Stimulated activated CD4-positive, alpha-beta T cell treated with anti-CD3 and anti-CD28 coated beads, Interleukin-4, amount 100 ng/mL, for 48 hours (primary cell): ENCODE measurements around the gene CHST15.

Experiments
- DNase-seq, 2 donors: peaks; one replicate each; pipeline ENCODE4 v3.0.0-alpha.2; 2020; ENCODE audit warnings: low read depth in 2 of 2

Gene CHST15, protein sequence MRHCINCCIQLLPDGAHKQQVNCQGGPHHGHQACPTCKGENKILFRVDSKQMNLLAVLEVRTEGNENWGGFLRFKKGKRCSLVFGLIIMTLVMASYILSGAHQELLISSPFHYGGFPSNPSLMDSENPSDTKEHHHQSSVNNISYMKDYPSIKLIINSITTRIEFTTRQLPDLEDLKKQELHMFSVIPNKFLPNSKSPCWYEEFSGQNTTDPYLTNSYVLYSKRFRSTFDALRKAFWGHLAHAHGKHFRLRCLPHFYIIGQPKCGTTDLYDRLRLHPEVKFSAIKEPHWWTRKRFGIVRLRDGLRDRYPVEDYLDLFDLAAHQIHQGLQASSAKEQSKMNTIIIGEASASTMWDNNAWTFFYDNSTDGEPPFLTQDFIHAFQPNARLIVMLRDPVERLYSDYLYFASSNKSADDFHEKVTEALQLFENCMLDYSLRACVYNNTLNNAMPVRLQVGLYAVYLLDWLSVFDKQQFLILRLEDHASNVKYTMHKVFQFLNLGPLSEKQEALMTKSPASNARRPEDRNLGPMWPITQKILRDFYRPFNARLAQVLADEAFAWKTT

DNA sequence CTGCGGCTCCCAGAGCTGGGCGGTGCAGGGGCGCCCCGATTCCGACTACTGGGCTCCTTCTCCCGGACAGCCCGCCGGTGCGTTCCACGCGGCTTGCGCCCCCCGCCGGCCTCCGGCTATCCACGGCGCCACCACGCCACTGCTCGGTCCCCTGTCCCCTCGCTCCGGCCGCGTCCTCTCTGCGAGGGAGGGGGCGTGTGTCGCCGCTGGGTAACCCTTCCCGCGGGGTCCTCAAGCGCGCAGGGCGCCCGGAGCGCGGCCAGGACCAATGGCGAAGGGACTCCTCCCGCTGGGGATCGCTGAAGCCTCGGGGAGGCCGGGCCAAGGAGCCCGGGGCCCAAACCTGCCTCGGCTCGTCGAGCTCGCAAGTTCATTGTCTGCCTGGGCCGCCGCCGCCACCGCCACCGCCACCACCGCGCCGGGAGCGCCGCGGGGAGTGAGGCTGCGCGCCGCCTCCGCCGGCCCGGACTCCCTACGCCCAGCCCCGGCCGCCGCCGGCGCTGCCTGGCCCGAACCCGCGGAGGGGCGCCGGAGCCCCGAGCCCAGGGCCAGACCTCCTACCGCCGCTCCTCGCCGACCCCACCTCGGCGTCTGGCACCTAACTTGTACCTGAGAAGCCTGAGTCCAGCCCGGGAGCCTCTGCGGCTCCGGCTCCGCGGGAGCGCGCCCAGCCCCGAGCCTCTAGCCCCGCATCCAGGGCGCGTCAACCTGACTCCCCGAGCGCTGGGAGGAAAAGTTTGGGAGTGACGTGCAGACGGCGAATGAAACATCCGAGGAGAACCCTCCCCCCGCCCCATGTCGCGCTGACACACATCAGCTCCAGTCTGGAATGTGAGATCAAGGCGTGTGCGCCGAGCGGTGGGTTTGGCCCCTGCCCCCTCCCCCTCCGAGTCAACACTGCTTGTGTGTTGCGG lies at the start of gene CHST15:
Gene CHST15, minus strand, starts transcription at position 739 of the 914 bp plus-strand sequence. CDS start 47,386 bp downstream, outside the sequence.
- DNase-seq = no peak

DNA sequence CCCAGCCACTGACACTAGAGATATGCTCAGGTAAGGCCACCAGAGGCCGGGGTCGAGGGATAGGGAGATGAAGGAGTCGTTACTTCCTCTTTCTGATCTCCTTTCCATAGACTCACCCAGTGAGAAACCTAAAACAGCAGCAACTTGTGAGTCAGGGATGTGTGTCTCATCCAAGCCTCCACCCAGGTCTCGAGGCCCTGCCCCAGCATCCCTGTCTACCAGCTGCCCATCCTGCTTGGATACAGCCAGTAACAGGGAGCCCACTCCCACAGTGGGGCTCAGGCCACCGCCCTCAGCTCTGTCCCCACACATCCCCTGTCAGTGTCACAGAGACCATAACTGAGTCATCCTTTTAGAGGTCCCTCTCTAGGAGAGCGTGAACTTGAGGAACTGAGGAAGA lies 49.6 kb upstream of the CHST15 start:
- DNase-seq = no peak

DNA sequence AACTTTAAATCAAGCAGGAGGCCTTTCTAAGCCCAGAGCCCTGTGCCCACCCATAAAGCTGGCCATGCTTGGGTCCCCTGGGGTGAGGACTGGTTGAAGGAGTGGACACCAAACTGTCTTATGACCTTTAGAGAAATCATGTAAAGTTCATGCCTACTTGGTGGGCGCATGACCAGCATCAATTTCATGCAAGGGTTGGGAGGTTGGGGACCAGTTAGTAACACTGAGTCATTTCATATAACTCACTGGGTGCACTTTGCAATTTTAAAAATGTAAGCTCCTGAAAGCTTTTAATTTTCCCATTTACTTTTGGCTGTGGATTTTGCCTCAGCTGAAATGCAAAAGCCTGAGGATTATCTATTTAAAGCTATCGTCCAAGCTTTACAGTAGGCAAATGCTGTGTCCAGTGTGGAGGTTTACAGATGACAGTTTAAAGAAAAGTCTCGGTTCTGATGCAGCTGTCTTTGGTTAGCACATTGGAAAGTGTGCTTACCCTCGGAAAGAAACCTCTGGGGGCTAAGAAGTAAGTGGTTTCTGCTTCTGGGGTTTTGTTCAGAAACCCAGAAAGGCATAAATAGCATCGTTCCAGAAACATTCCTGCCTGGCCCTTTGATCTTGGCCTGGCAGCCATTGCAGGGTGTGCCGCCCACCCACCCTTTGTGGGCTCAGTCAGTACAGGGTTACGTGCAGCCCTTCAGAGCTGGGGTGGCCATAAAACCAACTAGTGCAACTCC lies 48.8 kb upstream of the CHST15 start:
- no peak for DNase-seq

DNA sequence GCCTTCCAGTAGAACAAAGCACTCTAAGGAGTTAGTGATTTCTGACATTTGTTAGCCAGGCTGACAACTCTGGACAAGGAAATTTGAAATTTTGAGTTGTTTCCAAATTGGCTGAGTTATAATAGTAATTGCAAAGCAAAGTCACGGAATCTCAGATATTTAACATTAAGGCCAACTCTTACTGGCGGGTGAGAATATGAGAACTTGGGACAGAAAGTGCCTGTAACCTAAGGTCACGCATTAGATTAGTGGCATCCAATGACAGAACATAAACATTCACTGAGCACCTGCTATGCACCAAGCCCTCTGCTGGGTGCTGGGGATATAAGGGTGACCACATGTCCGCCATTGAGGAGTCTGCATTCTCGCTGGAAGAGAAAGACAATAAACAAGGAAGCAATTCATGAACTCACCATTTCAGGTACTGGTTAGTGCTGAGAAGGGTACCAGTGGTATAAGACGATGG lies 45.5 kb upstream of the CHST15 start:
- DNase-seq = no peak

DNA sequence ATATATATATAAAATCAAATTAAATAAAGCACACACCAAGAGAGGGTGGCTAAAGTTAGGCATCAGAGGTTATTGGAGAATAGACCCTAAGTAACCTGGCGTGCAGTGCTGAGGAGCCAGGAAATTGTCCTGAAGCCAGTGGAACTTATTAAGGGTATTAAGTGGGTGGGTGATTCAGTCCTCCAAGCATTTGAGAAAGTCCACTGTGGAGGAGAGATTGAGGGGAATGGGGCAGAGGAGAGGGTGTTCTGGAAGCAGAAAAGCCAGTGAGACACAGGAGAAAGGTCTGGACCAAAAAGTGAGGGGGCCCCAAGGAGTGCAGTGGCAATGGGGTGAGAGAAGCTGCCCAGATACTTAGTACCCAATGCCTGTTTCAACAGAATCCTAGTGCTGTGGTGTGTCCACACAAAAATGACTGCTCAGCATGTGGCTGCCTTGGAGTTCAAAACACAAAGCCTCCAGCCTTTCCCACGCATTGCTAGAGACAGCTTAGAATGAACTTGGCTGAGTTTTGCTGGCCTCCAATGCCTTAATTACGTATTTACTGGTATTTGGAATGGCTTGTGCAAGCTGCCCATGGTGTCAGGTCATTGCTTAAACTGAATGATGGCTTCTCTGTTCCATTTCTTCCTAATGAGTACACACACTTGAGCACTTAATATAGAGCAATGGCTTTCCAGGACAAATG lies 44.9 kb upstream of the CHST15 start:
- no peak for DNase-seq

DNA sequence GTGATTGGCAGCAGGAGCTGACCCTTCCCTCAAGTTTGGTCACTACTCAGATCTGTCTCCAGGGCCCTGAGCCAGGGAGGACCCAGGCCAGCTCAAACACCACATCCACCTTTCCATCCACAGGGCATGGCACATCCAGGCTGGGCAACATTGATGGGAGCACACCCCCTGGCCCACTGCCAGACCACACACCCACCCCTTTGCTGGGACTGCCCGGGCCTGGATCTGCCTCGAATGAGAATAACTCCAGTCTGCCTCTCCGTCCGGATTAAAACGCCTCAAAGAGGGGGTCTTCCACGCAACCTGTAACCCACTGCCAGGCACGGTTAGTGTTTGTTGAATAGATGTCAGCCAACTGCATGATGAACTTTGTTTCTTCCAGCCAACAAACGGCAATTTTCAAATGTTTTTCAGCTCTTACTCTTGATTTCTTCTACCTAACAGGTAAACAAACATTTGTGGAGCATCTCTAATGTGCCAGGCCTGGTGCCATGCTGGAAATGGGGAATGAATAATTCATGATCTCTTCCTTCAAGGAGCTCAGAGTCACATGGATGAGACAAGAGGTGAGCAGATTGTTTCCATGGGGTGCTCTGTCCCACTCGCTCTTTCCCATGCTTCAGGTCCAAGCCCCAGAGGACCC lies 41.0 kb upstream of the CHST15 start:
- DNase-seq = no peak

DNA sequence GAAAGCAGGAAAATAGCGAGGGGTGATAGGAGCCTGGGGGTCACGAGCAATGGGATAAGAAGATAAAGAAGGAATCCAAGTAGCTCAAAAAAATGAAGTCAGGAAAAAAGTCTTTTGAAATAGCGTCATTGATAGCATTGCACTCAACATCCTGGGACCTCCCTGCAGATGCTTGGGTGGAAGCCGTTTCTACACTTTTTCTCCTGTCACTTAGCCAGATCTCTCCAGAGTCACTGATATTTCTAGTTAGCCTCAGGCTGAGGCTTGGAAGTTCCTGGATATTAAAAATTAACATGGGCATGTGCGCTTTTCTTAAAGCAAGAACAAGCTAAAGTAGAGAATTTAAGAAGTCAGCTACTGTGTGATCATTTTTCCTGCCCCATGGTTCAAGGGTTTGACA lies 39.5 kb upstream of the CHST15 start:
- DNase-seq = no peak

DNA sequence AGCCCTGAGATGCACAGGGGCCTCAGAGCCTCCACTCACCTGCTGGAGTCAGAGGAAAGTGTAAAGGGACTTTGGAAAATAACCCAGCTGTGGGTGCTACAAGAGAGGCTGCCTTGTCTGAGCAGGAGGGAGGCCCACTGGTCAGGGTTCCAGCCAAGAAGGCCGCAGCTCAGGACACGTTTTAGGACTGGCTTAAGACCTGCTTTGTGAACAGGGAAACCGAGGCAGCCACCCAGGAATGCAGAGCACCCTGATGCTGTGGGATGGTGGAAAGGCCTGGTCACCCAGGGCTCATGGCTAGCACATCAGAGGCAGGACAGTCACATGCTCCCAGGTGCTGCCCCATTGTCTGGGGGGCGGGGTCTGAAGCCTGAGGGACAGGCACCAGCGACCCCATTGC lies 38.9 kb upstream of the CHST15 start:
- DNase-seq = no peak

DNA sequence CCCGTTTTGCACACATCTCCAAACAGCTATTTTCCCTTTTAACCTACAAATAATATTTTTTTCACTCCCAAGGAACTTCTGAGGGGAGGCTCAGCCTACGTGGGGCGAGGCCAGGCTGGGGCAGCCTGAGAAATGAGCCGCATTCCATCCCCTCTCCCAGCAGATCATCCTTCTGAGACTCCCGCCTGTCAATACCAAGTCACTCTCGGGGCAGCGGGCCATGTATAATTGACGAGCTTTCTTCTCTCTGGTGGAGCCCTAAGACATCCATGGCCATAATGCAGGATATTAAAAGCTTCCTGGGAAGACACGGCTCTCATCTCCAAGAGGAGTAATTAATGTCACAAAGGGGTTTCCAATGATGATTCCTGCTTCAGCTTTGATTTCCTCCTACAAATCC lies 37.8 kb upstream of the CHST15 start:
- DNase-seq = no peak

DNA sequence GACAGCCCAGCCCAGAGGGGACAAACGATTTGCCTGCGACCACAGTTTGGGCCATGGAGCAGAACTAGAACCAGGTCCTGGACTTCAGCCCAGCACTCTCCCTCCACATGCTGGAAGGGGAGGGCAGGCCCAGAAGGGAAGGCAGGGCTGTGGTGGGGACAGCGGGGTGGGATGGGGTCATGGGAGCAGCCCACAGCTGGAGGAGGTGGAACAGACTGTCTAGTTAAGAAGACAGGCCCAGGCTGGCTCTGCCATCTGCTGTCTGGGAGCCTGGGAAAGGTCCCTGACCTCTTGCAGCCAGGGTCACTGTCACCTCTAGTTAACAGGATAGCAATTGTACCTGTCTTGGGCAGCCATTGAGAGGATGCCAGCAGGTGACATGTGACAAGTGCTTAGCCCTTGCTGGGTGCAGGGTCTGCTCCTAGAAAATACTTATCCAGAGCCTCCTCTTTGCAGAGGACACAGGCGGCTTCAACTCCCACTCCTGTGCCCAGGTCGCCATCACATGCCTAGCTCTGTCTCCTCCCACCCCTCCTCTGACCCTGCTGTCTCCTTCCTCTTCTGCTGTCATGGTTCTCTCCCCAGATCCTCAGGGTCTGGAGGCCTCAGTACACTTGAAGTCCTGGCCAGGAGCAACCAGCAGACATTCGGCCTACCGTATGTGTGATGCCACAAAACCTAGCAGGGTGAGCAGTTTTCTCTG lies 37.0 kb upstream of the CHST15 start:
- DNase-seq = no peak

DNA sequence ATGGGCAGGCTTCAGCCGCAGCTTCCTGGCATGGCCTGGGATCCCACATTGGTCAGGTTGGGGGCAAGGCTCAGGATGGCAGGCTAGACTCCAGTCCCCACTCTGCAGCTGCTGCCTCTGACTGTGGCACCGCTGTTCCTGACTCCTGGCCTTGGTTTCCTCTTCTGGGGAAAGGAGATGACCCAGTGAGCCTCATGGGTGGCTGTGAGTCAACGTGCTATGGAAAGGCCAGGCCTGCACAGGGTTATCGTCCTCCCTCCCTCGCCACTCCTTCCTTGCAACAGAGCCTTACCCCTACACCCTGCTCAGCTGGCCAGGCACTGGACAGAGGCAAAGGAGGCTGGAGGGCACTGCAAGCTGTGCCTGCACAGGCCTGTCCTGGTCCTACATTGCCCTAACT lies 36.1 kb upstream of the CHST15 start:
- no peak for DNase-seq

DNA sequence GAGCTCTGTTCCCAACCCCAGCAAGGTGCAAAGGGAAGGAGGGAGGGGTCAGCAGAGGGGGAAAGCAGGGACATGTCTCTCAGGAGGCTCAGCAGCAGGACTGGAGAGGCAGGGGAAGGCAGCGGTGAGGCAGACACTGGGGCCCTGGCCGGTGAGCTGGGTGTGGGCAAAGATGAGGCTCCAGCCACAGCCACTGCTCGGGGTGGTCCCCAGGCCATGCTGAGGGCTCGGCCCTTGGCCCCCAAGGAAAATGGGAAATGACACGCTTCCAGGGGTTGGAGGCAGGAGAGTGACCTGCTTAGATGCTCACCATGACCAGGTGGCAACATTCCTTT lies 35.4 kb upstream of the CHST15 start:
- no peak for DNase-seq

DNA sequence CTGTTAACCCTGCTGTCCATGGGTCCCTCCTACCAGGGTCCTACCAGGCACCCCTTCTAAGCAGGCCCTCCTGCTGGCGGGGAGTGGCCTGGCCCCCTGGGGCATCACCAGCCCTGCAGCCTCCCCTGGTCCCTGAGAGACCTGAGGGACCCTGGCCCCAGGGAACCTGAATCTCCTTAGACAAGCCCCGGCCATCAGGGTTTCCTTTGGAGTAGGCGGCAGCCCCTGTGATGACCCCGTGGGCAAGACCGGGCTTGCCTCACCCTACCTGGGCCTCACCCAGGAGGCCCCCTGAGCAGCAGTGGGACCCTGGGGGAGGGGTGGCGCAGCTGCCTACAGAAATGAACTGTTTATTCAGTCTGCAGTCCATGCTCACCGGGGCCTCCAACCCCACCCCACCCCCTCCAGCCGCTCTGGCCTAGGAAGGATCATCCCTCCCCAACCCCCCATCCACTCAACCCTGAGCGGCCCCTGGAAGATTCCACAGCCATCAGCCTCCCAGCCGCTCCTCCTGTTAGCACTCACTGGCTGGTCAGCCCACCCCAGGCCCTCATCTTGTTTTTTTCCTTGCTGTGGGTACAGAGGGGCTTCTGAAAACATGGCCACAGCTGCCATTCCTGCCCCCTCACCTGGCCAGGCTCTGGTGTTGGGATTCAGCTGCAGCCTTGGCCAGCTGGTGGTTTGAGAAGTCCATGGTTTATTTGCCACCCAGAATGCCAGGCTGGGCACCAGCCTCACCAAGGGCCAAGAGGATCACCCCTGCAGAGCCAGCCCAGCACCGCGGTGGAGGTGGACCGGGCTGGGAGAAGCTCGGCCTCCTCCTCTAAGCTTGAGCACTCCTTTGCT lies 34.8 kb upstream of the CHST15 start:
- DNase-seq = no peak

DNA sequence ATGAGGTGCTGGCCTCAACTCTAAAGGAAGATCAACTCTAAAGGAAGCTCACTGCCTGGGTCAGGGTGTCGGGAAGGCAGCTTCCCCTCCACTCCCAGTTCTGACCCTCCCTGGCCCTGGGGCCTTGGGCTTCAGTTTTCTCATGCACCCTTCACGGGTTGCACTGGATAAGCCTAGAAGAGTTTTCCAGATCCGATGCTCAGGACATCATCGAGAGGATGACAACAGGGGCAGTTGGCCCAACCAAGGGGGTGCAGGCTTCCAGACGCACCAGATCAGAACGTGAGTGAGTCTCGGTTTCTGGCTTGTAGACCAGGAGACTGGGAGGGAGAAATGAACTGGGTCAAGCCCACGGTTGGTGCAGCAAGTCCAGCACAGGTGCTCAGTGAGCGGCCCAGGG lies 34.2 kb upstream of the CHST15 start:
- DNase-seq = no peak

DNA sequence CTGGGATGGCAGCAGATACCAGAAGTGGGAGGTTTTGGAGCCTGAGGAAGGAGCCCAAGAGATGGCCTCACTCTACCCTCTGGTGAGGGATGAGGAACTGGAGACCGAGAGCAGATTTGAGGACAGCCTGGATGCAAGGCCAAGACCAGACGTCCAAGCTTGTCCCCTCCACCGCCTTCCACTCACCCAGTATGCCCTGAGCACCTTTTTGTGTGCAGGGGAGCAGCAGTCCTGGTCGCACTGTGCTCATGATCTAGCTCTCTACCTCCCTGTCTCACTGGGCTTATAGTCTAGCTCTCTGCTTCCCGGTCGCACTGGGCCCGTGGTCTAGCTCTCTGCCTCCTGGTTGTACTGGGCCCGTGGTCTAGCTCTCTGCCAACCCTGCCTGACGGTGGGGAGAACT lies 33.6 kb upstream of the CHST15 start:
- DNase-seq = no peak

DNA sequence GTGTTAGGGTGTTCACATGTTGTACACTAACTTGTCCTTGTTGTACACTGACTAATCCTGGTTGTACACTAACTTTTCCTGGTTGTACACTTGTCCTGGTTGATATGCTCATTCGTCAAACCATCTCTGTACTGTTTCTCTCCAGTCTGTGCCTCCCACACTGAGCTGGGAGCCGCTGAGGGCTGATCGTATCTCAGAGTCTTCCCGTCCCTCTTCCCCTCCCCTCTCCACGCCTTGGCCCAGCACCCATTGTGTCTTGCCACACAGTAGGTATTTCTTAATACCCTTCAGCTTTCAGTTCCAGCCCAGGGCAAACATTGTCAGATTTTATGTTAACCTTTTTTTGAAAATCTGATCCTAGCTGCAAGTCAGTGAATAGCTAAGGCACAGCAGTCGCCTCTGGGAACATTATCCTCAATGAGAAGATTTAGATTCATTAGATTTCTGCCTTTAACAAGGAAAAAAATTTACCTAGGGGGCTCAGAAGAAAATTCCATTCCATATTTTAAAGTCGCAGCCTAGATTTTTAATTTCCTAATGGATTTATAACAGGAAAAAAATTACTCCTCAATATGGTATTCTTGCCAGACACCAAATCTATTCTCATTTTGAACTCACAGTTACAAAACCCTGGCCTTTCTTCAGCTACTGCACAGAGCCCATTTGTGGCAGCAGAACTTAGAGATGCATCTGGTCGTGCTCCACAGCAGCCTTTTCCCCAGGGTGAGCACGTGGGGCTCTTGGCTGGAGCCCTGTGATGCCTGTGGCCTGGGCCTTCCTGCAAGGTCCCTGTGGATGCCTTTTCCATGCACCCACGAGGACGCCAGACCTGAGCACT lies 33.0 kb upstream of the CHST15 start:
- DNase-seq = no peak

DNA sequence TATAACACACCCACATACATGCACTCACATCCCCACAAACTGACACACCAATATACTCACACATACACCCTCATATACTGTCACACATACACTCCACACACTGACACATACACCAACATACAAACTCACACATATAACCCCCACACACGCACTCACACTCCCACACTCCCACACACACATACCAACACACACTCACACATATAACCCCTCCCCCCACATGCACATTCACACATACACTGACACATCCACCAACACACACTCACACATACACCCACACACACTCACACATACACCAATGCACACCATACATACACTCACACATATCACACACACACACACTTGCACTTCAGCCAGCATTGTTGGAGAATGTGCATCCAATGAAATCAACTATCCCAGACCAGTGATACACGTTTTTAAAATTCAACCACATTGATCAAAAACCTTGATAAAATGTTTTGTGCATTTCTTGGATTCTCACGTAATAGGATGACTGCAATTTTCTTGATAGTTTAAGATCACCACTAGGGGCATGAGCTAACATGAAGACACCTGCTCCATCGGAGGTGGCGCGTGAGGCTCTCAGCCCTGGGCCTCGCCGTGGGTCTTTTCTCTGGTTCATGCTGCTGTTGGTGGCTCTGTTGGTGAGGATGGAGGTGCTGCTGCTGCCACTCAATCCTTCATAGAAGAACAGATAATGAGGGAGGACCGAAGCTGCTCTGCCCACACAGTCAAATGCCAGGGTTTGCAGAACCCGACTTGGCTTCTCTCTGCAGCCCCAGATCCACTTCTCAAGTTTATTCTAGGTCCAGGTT lies 32.1 kb upstream of the CHST15 start:
- DNase-seq = no peak
